22Rv1 (cell line): Measurements from ENCODE around the gene EHMT1.

Source experiments
- H3K27ac ChIP-seq: fragments of 450-650 bp; 2 replicates; pipeline ENCODE4 v1.5.1; 2017
- CTCF ChIP-seq: fragments of 450-650 bp; IDR thresholded peaks from 2 replicates; pipeline ENCODE4 v1.5.1; 2017; ENCODE audit warnings: mild to moderate bottlenecking
- ZFX ChIP-seq: fragments of 450-650 bp; IDR thresholded peaks from 2 replicates; pipeline ENCODE4 v1.6.1; 2017; ENCODE audit warnings: antibody characterized with exemption, borderline replicate concordance

Gene EHMT1

GRCh38 chr9:137605121-137606004, 13.4 kb upstream of the EHMT1 start, which contains the start of gene ARRDC1:
Gene ARRDC1, plus strand, starts transcription at chr9:137605686. Its CDS starts 32 bp downstream, at chr9:137605718.
- H3K27ac ChIP-seq: peak within 1 kb of the TSS; percentile 100
- TF ChIP-seq CTCF: no peak
- no peak for TF ChIP-seq ZFX

GRCh38 chr9:137606005-137606621, 12.7 kb upstream of the EHMT1 start:
- TF ChIP-seq ZFX: no peak
- no peak for TF ChIP-seq CTCF
- peak overlapping the region; percentile 100 for H3K27ac ChIP-seq

- peak overlapping the region; percentile 100 for H3K27ac ChIP-seq
- TF ChIP-seq CTCF (no peak), ZFX (no peak)
Observed at GRCh38 chr9:137606734-137607138, 12.1 kb upstream of the EHMT1 start.

- no peak for TF ChIP-seq CTCF
- no peak for TF ChIP-seq ZFX
- H3K27ac ChIP-seq: peak overlapping the region; percentile 100
Observed at GRCh38 chr9:137607141-137607857, 11.5 kb upstream of the EHMT1 start.

- peak overlapping the region; percentile 100 for H3K27ac ChIP-seq
- no peak for TF ChIP-seq CTCF
- no peak for TF ChIP-seq ZFX
Observed at GRCh38 chr9:137610944-137611343, 7.9 kb upstream of the EHMT1 start.

- H3K27ac ChIP-seq: peak overlapping the region; percentile 100
- no peak for TF ChIP-seq ZFX
- no peak for TF ChIP-seq CTCF
Observed at GRCh38 chr9:137611623-137612609, 6.9 kb upstream of the EHMT1 start.
